HL-60 (cell line): ENCODE measurements around the gene MRAS.
"Not testable (repeated sequence)": the region's sequence is repeated elsewhere in the genome, so short reads cannot be mapped to it uniquely, and the experiment has no call there.

ENCODE experiments used
- DNase-seq, 2 experiments: peaks; one replicate each; pipeline ENCODE4 v3.0.0-alpha.2; 2010 to 2020; ENCODE audit warnings: low read depth in 1 of 2, low spot score in 1 of 2
- H3K27ac ChIP-seq: fragments of 250-450 bp; sonication (Bioruptor Pico); replicated peaks from 2 replicates; pipeline ENCODE4 v1.5.1; 2020; ENCODE audit warnings: mild to moderate bottlenecking, moderate library complexity
- H3K27me3 ChIP-seq: fragments of 250-450 bp; sonication (Bioruptor Pico); 2 replicates; pipeline ENCODE4 v1.5.1; 2021; ENCODE audit warnings: mild to moderate bottlenecking, moderate library complexity; ENCODE audit not compliant: insufficient read depth, poor library complexity, severe bottlenecking
- H3K4me3 ChIP-seq: replicated peaks from 2 replicates; pipeline ENCODE4 v1.5.1; 2011; ENCODE audit warnings: mild to moderate bottlenecking, control low read depth, low read length; ENCODE audit not compliant: insufficient read depth
- CTCF ChIP-seq: IDR thresholded peaks from one replicate; pipeline ENCODE4 v1.5.1; 2011; ENCODE audit warnings: low read length, control low read depth, inconsistent platforms; ENCODE audit not compliant: insufficient read depth
- GABPA ChIP-seq: IDR thresholded peaks from 2 replicates; pipeline ENCODE4 v1.6.1; 2012; ENCODE audit warnings: low read depth
- POLR2AphosphoS5 ChIP-seq: IDR thresholded peaks from 2 replicates; pipeline ENCODE4 v1.6.1; 2012; ENCODE audit warnings: low read depth
- REST ChIP-seq: IDR thresholded peaks from 2 replicates; pipeline ENCODE4 v1.6.1; 2012; ENCODE audit warnings: low read depth; ENCODE audit not compliant: insufficient replicate concordance
- SPI1 ChIP-seq: IDR thresholded peaks from 2 replicates; pipeline ENCODE4 v1.6.1; 2012; ENCODE audit warnings: low read depth, mild to moderate bottlenecking, borderline replicate concordance

Gene MRAS

DNA sequence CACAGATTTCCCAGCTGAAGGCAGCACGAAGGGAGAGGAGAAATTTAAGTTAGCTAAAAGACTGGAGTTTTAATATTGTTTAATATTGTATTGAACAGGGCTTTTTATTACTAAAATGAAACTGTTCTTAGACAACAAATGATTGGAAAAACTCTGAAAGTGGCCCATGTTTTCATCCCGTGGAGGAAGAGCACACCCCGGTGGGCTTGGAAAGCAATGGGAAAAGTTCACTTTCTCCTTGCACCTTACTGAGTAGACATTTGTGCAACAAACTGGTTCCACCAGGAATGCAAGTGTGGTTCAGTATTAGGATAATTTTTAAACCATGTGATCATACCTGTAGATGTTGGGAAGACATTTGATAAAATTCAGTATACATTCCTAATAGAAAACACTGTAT lies 77.8 kb downstream of the MRAS start:
- Histone ChIP-seq H3K27ac (no peak overlapping the region), H3K4me3 (no peak overlapping the region), H3K27me3 (peaks cover 4% of the 10 kb centered on the region)
- no peak for DNase-seq
- TF ChIP-seq SPI1 = no peak
- no peak for TF ChIP-seq GABPA
- no peak for TF ChIP-seq REST

DNA sequence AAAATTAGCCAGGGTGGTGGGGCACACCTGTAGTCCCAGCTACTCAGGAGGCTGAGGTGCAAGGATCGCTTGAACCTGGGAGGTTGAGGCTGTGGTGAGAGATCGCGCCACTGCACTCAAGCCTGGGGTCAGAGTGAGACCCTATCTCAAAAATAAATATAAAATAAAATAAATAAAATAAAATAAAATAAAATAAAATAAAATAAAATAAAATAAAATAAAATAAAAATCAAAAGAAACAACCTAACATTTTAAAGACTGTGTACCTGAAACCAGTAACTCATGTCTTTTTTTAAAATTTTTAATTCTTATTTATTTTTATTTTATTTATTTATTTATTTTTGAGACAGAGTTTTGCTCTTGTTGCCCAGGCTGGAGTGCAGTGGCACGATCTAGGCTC lies 78.4 kb downstream of the MRAS start:
- not testable (repeated sequence) for H3K27me3 ChIP-seq, H3K27ac ChIP-seq, DNase-seq, H3K4me3 ChIP-seq

- no peak overlapping the region for H3K4me3 ChIP-seq
- peaks cover 25% of the 10 kb centered on the region for H3K27me3 ChIP-seq
- H3K27ac ChIP-seq = no peak overlapping the region
- DNase-seq = no peak
- TF ChIP-seq REST = no peak
- no peak for TF ChIP-seq SPI1
- TF ChIP-seq CTCF = no peak
- TF ChIP-seq GABPA = no peak
- TF ChIP-seq POLR2AphosphoS5 = no peak
Measured at GRCh38 chr3:138429665-138430064, 81.3 kb downstream of the MRAS start.

DNA sequence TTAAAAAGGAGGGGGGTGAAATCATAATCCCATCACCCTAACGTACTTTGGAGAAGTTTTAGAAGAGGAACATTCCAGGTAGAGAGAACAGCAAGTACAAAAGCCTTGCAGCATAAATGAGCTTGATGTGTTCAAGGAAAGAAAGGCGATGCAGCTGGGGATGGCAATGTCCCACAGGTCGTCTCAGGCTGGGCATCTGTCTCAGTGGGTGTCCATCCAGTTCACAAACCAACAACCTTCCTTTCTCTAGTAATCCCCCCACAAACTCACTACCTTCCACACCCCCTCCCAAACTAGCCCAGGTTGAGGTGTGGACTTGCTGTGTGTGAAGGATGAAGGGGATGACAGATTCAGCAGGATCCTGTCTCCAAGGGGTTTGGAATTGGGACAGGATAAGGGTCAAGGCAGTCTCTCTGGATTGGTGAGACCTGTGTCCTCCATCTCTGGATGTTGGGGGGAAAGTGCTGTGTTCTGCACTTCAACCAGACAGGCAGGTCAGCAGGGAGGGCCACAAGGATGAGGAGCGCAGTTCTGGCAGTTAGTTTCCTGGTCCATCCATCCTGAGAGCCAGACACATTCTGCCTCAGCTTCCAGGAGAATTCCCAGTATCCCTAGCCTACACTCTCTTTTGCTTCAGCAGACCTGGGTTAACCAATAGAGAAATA lies 84.3 kb downstream of the MRAS start:
- H3K27ac ChIP-seq = no peak overlapping the region
- no peak overlapping the region for H3K4me3 ChIP-seq
- peaks cover 53% of the 10 kb centered on the region for H3K27me3 ChIP-seq
- no peak for DNase-seq
- TF ChIP-seq REST (no peak), GABPA (no peak), CTCF (no peak), SPI1 (no peak), POLR2AphosphoS5 (no peak)
